ENCODE results near the gene XYLT2.

- TF ChIP-seq CTCF (IDR thresholded peaks at IDR 0.05) (no peak), POLR2A (IDR thresholded peaks at IDR 0.05) (no peak)
These were observed 33.6 kb downstream of the XYLT2 start for GRCh38 chr17:50379351-50380132.
